HG03066 (cell line): Measurements from ENCODE around the gene SDC1.

Experiments used
- ATAC-seq: cut with Tn5 transposase; IDR thresholded peaks from one replicate; pipeline ENCODE4 v1.9.1; 2021; ENCODE audit warnings: low read depth; ENCODE audit not compliant: unreplicated experiment

Gene SDC1

GRCh38 chr2:20173496-20174402, 51.2 kb downstream of the SDC1 start:
- no peak for ATAC-seq

GRCh38 chr2:20173064-20173463, 51.9 kb downstream of the SDC1 start:
- no peak for ATAC-seq

- no peak for ATAC-seq
These were observed 52.5 kb downstream of the SDC1 start for GRCh38 chr2:20172273-20173055.

GRCh38 chr2:20171445-20171977, 53.4 kb downstream of the SDC1 start:
- ATAC-seq, result no peak

GRCh38 chr2:20170704-20171250, 54.2 kb downstream of the SDC1 start:
- no peak for ATAC-seq

GRCh38 chr2:20169796-20170703, 54.9 kb downstream of the SDC1 start:
- no peak for ATAC-seq

GRCh38 chr2:20168727-20169696, 55.9 kb downstream of the SDC1 start:
- no peak for ATAC-seq

GRCh38 chr2:20168048-20168726, 56.7 kb downstream of the SDC1 start:
- ATAC-seq, result no peak

GRCh38 chr2:20167356-20167755, 57.6 kb downstream of the SDC1 start:
- ATAC-seq, result no peak

GRCh38 chr2:20165677-20166509, 59.0 kb downstream of the SDC1 start:
- ATAC-seq, result no peak

GRCh38 chr2:20164734-20165478, 60.0 kb downstream of the SDC1 start:
- no peak for ATAC-seq

GRCh38 chr2:20164061-20164733, 60.7 kb downstream of the SDC1 start:
- ATAC-seq, result no peak

- ATAC-seq, result no peak
These were observed 65.4 kb downstream of the SDC1 start for GRCh38 chr2:20159411-20160070.

- no peak for ATAC-seq
These were observed 67.6 kb downstream of the SDC1 start for GRCh38 chr2:20157193-20157891.

- no peak for ATAC-seq
These were observed 68.1 kb downstream of the SDC1 start for GRCh38 chr2:20156836-20157192.
